Transverse colon (tissue), 4 donors: ENCODE results near the gene PUSL1.

Experiments
- POLR2A ChIP-seq: fragments of 450-650 bp; IDR thresholded peaks from one replicate; pipeline ENCODE4 v1.6.1; 2016; ENCODE audit warnings: antibody characterized with exemption, mild to moderate bottlenecking, moderate library complexity
- POLR2AphosphoS5 ChIP-seq, 3 donors: sonication (generic); formaldehyde crosslinking; IDR thresholded peaks; one replicate each; pipeline ENCODE4 v1.6.1; 2016; ENCODE audit warnings: antibody characterized with exemption in 3 of 3
- TF ChIP-seq, protein P1 (sequence below), 5 experiments: fragments of 200-600 bp in 3 of 5; fragments of 450-650 bp in 2 of 5; sonication (generic) in 3 of 5; IDR thresholded peaks; 1 replicate in 2 of 5; 2 replicates in 3 of 5; pipeline ENCODE4 v1.5.1; 2016 to 2017; ENCODE audit warnings: antibody characterized with exemption in 5 of 5, inconsistent platforms in 3 of 5, mild to moderate bottlenecking in 2 of 5, moderate library complexity in 1 of 5

DNA sequence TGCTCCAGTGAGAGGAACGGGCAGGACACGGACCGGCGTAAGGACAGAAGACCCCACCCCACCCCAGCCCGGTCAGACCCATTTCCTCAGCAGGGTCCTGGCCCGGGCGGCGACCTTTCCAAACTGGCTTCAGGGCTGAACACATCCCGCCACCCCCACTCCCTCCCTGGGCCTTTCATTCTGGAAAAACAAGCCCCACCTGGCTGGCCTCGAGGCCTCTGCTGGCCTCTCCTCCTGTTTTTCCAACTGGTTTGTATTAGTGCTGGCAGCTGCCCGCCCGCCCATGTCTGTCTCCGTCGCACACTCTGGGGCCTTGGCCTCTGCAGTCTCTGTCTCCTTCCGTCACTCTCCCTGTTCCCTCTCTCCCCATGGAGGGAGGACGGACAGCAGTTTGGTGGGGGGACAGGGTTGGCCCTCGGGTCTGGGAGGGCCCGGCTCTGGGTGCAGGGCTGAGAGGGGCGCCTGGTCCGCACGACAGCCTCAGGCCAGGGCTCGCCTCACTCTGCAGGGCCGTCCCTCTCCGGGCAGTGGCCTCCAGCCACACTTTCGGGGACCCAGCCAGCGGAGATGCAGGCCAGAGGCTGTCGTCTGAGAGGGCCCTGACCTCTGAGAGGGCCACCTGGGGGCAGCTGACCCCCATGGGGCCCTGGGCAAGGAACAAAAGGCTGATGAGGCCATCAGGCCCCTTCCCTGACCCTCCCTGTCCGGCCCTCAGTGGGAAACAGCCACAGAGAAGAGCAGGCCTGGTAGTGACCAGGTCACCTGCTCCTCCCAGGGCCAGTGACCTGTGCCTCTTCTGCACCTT, 51.5 kb downstream of the PUSL1 start:
- TF ChIP-seq POLR2A (no peak), POLR2AphosphoS5 (IDR thresholded peaks at IDR 0.05) (no peak)
- TF ChIP-seq, protein P1, sequence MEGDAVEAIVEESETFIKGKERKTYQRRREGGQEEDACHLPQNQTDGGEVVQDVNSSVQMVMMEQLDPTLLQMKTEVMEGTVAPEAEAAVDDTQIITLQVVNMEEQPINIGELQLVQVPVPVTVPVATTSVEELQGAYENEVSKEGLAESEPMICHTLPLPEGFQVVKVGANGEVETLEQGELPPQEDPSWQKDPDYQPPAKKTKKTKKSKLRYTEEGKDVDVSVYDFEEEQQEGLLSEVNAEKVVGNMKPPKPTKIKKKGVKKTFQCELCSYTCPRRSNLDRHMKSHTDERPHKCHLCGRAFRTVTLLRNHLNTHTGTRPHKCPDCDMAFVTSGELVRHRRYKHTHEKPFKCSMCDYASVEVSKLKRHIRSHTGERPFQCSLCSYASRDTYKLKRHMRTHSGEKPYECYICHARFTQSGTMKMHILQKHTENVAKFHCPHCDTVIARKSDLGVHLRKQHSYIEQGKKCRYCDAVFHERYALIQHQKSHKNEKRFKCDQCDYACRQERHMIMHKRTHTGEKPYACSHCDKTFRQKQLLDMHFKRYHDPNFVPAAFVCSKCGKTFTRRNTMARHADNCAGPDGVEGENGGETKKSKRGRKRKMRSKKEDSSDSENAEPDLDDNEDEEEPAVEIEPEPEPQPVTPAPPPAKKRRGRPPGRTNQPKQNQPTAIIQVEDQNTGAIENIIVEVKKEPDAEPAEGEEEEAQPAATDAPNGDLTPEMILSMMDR (IDR thresholded peaks at IDR 0.05), result no peak
